ENCODE results near the gene NTF4. TPM values are rescaled to one million over a fixed set of nuclear protein-coding genes. Genes with fewer than 3 reads are reported as not detected.
A peak's percentile ranks its signal among the peaks of the same experiment; 100 is the strongest.
"Not testable (repeated sequence)": the region's sequence is repeated elsewhere in the genome, so short reads cannot be mapped to it uniquely, and the experiment has no call there.

NTF4 gene
- total RNA-seq, 2 donors from 2014 or later, result not detected

GRCh38 chr19:49025088-49025487, 39.5 kb downstream of the NTF4 start:
- H3K27me3 ChIP-seq (replicated peaks; ENCODE audit: insufficient read depth); DNase-seq (ENCODE audit: low spot score); H3K27ac ChIP-seq; H3K4me3 ChIP-seq; H3K36me3 ChIP-seq; ATAC-seq (ENCODE audit: insufficient number of reproducible peaks, low FRiP score, low read depth); H3K4me1 ChIP-seq (ENCODE audit: control insufficient read depth in 1 of 2, low read depth in 2 of 2); H3K9me3 ChIP-seq: not testable (repeated sequence)

GRCh38 chr19:49024233-49024632, 40.4 kb downstream of the NTF4 start, which contains the start of gene CGB3:
TSS of gene CGB3 (minus strand) at chr19:49024333. CDS start at chr19:49023971, 362 bp downstream.
- not testable (repeated sequence) for DNase-seq (ENCODE audit: low spot score); ATAC-seq (ENCODE audit: insufficient number of reproducible peaks, low FRiP score, low read depth); H3K27me3 ChIP-seq (replicated peaks; ENCODE audit: insufficient read depth); H3K4me3 ChIP-seq; H3K4me1 ChIP-seq (ENCODE audit: control insufficient read depth in 1 of 2, low read depth in 2 of 2); H3K36me3 ChIP-seq; H3K27ac ChIP-seq; H3K9me3 ChIP-seq

DNA sequence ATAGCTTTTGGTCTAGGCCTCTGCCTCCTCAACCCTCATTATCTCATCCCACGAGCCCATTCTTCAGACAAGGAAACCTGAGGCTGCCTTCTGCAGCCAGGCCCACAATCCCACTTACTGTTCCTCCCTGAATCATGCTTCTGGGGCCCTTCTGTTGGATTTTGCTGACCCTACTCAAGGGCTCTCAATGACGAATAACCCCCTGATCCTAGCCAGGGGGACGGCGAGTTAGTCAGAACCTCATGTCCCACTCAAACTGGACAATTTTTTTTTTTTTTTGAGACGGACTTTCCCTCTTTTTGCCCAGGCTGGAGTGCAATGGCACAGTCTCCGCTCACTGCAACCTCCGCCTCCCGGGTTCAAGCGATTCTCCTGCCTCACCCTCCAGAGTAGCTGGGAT, 42.5 kb downstream of the NTF4 start:
- no peak for ATAC-seq (ENCODE audit: insufficient number of reproducible peaks, low FRiP score, low read depth)
- no peaks in the 10 kb centered on the region for H3K36me3 ChIP-seq
- no peak for TF ChIP-seq CTCF (IDR thresholded peaks at IDR 0.05)

GRCh38 chr19:49020931-49021895, 43.4 kb downstream of the NTF4 start:
- Histone ChIP-seq H3K27ac (no peak overlapping the region), H3K36me3 (no peaks in the 10 kb centered on the region)
- ATAC-seq (ENCODE audit: insufficient number of reproducible peaks, low FRiP score, low read depth), result no peak

More for the DNA sequence above, 42.5 kb downstream of the NTF4 start:
- no peaks in the 10 kb centered on the region for H3K9me3 ChIP-seq
- no peaks in the 10 kb centered on the region for H3K27me3 ChIP-seq (replicated peaks; ENCODE audit: insufficient read depth)
- no peak overlapping the region for H3K27ac ChIP-seq
- H3K4me3 ChIP-seq, result no peak overlapping the region
- DNase-seq (ENCODE audit: low spot score), result no peak
- peaks cover 15 to 24% of the 10 kb centered on the region in 2 donors for H3K4me1 ChIP-seq (ENCODE audit: control insufficient read depth in 1 of 2, low read depth in 2 of 2)

DNA sequence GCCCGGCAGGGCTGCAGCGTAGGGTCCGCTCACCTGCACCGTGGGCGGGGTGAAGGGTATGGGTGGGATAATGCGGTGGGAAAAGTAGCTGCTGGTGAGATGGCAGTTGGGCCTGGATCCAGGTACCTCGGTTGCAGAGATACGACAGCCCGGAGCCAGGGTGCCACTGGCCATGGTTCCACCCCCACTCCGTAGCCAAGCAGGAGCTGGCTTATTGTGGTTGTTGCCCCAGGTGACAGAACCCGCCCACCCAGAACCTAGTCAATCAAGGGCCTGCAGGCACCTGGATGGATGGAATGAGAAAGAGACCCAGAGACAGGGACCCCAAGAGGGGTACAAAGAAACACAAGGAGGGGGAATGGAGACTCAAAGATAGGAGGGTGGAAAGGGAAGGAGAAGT, 44.3 kb downstream of the NTF4 start:
- Histone ChIP-seq H3K36me3 (peaks cover 2% of the 10 kb centered on the region), H3K9me3 (no peaks in the 10 kb centered on the region), H3K27ac (no peak overlapping the region), H3K4me1 (ENCODE audit: control insufficient read depth in 1 of 2, low read depth in 2 of 2) (peaks cover 15 to 24% of the 10 kb centered on the region in 2 donors), H3K4me3 (no peak overlapping the region), H3K27me3 (replicated peaks; ENCODE audit: insufficient read depth) (no peaks in the 10 kb centered on the region)
- TF ChIP-seq CTCF (IDR thresholded peaks at IDR 0.05), result no peak
- no peak for ATAC-seq (ENCODE audit: insufficient number of reproducible peaks, low FRiP score, low read depth)
- no peak for DNase-seq (ENCODE audit: low spot score)

More at GRCh38 chr19:49020931-49021895, 43.4 kb downstream of the NTF4 start:
- Histone ChIP-seq H3K27me3 (replicated peaks; ENCODE audit: insufficient read depth) (no peaks in the 10 kb centered on the region), H3K9me3 (no peaks in the 10 kb centered on the region), H3K4me3 (no peak overlapping the region), H3K4me1 (ENCODE audit: control insufficient read depth in 1 of 2, low read depth in 2 of 2) (peaks cover 15 to 24% of the 10 kb centered on the region in 2 donors)
- no peak for DNase-seq (ENCODE audit: low spot score)
- TF ChIP-seq CTCF (IDR thresholded peaks at IDR 0.05), result no peak

- Histone ChIP-seq H3K4me1 (ENCODE audit: control insufficient read depth in 1 of 2, low read depth in 2 of 2) (peaks cover 15 to 24% of the 10 kb centered on the region in 2 donors), H3K9me3 (no peaks in the 10 kb centered on the region), H3K27ac (no peak overlapping the region), H3K27me3 (replicated peaks; ENCODE audit: insufficient read depth) (no peaks in the 10 kb centered on the region), H3K36me3 (peaks cover 5% of the 10 kb centered on the region), H3K4me3 (peak overlapping the region; percentile 73)
- DNase-seq (ENCODE audit: low spot score) (no peak), ATAC-seq (ENCODE audit: insufficient number of reproducible peaks, low FRiP score, low read depth) (no peak)
- no peak for TF ChIP-seq CTCF (IDR thresholded peaks at IDR 0.05)
These were observed 45.2 kb downstream of the NTF4 start for GRCh38 chr19:49019242-49019932.

DNA sequence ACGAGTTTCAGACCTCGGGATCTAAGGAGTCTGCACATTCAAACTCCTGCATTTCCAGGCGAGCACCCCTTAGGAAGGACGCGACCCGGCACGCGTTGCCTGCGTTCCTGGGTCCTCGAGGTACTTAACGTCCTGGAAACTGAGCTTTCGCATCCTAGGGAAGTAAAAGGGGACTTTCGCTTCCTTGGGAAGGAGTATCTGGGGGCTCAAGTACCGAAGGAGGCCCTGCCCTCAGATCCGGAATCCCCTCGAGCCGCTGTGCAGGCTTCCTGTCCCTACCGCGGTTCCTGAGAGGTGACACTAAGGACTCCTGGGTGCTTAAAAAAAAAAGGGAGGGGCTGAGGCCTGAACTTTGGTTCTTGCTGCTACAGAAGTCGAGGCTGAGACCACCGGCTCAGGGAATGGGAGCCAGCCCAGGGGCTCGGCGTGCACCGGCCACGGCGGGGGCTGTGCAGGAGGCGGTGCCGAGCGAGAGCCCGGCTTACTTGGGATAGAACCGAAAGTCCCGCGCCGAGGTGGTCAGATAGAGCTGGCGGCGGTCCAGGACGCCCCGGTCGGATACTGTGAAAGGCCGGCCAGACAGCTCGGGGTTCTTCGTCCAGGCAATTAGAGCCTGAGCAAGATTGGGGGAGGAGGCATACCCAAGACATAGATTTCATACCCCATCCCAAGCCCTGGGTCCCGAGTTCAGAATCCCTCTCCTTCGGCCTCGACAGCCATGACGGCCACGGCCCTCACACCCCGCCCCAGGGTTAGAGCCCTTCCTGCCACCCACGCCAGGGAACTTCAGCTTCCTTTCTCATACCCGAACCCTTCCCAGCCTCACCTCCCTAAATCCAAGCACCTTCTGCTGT, 46.0 kb downstream of the NTF4 start:
- peaks cover 15 to 24% of the 10 kb centered on the region in 2 donors for H3K4me1 ChIP-seq (ENCODE audit: control insufficient read depth in 1 of 2, low read depth in 2 of 2)
- ATAC-seq (ENCODE audit: insufficient number of reproducible peaks, low FRiP score, low read depth); DNase-seq (ENCODE audit: low spot score); H3K36me3 ChIP-seq; H3K27me3 ChIP-seq (replicated peaks; ENCODE audit: insufficient read depth); H3K27ac ChIP-seq; H3K9me3 ChIP-seq: not testable (repeated sequence)
- peak overlapping the region; percentile 73 for H3K4me3 ChIP-seq

Data from thoracic aorta (tissue), 2 donors.